ENCODE results near the gene CNTNAP1.

DNA sequence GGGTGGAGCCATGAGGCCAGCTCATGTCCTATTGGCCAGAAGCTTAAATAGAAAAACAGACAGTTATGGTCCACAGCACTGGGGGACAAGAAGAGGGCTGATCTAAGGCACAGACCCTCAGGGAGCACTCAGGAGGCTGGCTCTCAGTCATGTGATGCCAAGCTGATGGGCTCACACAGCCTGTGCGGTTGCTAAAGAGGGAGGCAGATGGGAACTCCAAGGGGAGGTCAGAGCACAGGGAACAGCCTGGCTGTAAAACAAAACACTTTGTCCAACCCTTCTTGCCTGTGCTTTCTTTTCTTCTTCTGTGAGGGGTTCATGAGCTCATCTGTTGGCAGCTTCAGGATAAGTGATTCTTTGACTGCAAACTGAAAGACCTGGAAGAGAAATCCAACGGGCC is 27.2 kb downstream of the CNTNAP1 start:
- TF ChIP-seq, protein P1, sequence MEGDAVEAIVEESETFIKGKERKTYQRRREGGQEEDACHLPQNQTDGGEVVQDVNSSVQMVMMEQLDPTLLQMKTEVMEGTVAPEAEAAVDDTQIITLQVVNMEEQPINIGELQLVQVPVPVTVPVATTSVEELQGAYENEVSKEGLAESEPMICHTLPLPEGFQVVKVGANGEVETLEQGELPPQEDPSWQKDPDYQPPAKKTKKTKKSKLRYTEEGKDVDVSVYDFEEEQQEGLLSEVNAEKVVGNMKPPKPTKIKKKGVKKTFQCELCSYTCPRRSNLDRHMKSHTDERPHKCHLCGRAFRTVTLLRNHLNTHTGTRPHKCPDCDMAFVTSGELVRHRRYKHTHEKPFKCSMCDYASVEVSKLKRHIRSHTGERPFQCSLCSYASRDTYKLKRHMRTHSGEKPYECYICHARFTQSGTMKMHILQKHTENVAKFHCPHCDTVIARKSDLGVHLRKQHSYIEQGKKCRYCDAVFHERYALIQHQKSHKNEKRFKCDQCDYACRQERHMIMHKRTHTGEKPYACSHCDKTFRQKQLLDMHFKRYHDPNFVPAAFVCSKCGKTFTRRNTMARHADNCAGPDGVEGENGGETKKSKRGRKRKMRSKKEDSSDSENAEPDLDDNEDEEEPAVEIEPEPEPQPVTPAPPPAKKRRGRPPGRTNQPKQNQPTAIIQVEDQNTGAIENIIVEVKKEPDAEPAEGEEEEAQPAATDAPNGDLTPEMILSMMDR (IDR thresholded peaks at IDR 0.05 in 2 of 3, conservative IDR thresholded peaks at IDR 0.05 in 1 of 3; ENCODE audit: borderline replicate concordance in 1 of 3, insufficient read depth in 1 of 3, low read depth in 2 of 3, low read length in 2 of 3), result no peak
- TF ChIP-seq SIN3A (IDR thresholded peaks at IDR 0.05; ENCODE audit: low read depth) (no peak), EZH2 (IDR thresholded peaks at IDR 0.05) (no peak), POLR2AphosphoS5 (IDR thresholded peaks at IDR 0.05; ENCODE audit: low read depth, low read length) (no peak), POLR2A (IDR thresholded peaks at IDR 0.05; ENCODE audit: borderline replicate concordance, extremely low read depth, insufficient read depth, insufficient read length) (no peak), EZH2phosphoT487 (IDR thresholded peaks at IDR 0.05; ENCODE audit: borderline replicate concordance) (no peak), TCF7L2 (IDR thresholded peaks at IDR 0.05; ENCODE audit: borderline replicate concordance, extremely low read depth, insufficient read depth, insufficient read length) (no peak), SP1 (IDR thresholded peaks at IDR 0.05; ENCODE audit: low read depth) (no peak), CBX3 (IDR thresholded peaks at IDR 0.05; ENCODE audit: low read depth) (no peak), YY1 (IDR thresholded peaks at IDR 0.05; ENCODE audit: extremely low read depth, insufficient replicate concordance, low read depth, low read length) (no peak), JUND (IDR thresholded peaks at IDR 0.05) (no peak)
- TF ChIP-seq, protein P2, sequence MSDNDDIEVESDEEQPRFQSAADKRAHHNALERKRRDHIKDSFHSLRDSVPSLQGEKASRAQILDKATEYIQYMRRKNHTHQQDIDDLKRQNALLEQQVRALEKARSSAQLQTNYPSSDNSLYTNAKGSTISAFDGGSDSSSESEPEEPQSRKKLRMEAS (IDR thresholded peaks at IDR 0.05), result no peak
- TF ChIP-seq, protein P3, sequence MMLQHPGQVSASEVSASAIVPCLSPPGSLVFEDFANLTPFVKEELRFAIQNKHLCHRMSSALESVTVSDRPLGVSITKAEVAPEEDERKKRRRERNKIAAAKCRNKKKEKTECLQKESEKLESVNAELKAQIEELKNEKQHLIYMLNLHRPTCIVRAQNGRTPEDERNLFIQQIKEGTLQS (IDR thresholded peaks at IDR 0.05), result no peak
- TF ChIP-seq, protein P4, sequence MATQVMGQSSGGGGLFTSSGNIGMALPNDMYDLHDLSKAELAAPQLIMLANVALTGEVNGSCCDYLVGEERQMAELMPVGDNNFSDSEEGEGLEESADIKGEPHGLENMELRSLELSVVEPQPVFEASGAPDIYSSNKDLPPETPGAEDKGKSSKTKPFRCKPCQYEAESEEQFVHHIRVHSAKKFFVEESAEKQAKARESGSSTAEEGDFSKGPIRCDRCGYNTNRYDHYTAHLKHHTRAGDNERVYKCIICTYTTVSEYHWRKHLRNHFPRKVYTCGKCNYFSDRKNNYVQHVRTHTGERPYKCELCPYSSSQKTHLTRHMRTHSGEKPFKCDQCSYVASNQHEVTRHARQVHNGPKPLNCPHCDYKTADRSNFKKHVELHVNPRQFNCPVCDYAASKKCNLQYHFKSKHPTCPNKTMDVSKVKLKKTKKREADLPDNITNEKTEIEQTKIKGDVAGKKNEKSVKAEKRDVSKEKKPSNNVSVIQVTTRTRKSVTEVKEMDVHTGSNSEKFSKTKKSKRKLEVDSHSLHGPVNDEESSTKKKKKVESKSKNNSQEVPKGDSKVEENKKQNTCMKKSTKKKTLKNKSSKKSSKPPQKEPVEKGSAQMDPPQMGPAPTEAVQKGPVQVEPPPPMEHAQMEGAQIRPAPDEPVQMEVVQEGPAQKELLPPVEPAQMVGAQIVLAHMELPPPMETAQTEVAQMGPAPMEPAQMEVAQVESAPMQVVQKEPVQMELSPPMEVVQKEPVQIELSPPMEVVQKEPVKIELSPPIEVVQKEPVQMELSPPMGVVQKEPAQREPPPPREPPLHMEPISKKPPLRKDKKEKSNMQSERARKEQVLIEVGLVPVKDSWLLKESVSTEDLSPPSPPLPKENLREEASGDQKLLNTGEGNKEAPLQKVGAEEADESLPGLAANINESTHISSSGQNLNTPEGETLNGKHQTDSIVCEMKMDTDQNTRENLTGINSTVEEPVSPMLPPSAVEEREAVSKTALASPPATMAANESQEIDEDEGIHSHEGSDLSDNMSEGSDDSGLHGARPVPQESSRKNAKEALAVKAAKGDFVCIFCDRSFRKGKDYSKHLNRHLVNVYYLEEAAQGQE (IDR thresholded peaks at IDR 0.05; ENCODE audit: low read depth), result no peak
